ENCODE measurements around the gene LANCL2. TPM values are rescaled to one million over a fixed set of nuclear protein-coding genes. Genes with fewer than 3 reads are reported as not detected.

LANCL2 gene
- total and polyA plus RNA-seq, 4 experiments from 2014 or later: 4.4 to 7.0 (median 5.2) TPM

DNA sequence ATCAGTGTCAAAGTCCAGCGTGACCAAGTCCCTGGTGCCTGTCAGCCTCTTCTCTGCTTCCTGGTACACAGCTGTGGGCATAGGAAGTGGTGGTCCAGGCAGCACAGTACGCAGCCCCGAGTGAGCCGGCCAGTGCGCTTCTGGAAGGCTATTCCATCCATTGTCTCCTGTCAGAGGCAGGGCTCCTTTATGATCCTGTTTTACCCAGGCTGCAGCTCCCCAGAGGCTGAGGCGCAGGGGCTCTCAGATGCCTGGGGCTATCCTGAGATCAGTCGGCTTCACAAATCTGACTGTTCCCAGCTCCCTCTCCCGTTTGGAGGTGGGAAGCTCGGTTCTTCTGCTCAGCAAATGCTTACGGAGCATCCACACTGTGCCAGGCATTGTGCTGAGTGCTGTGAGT lies 70.3 kb downstream of the LANCL2 start:
- DNase-seq: no peak
- no peaks in the 10 kb centered on the region for H3K27me3 ChIP-seq (ENCODE audit: insufficient read depth, low read length)
- POLR2A ChIA-PET (ENCODE audit: partially characterized antibody): interaction anchor here (1.1 to 1.6 kb wide), 2 partner anchors 17 to 33 kb away, joined by 3 to 4 read pairs; no protein-coding TSS in a partner anchor
- peaks cover 48% of the 10 kb centered on the region for H3K4me1 ChIP-seq (ENCODE audit: insufficient read depth, low read length)
- peak overlapping the region in 4 of 7 donors; percentile 19 to 61 (median 32) for H3K27ac Mint-ChIP-seq
- H3K36me3 Mint-ChIP-seq: peaks cover 0 to 1% of the 10 kb centered on the region in 2 donors
- H3K9me3 ChIP-seq (ENCODE audit: control insufficient read depth in 1 of 2, low read length in 2 of 2): no peaks in the 10 kb centered on the region
- H3K36me3 ChIP-seq (ENCODE audit: insufficient read depth, low read length): no peaks in the 10 kb centered on the region
- no peak overlapping the region for H3K4me3 ChIP-seq (ENCODE audit: low read length in 2 of 2)
- H3K27me3 Mint-ChIP-seq: no peaks in the 10 kb centered on the region
- no peak overlapping the region for H3K27ac ChIP-seq (ENCODE audit: low read depth, low read length)
- CTCF ChIA-PET (ENCODE audit: partially characterized antibody): interaction anchor here (1.0 to 2.1 kb wide), 4 partner anchors 20 to 162 kb away, joined by 3 to 9 read pairs (median 6); no protein-coding TSS in a partner anchor
- peaks cover 34 to 60% (median 43%) of the 10 kb centered on the region in 4 donors for H3K4me1 Mint-ChIP-seq
- no peak overlapping the region for H3K4me3 Mint-ChIP-seq
- intact Hi-C loops (cut with micrococcal nuclease): no loop called here
- peaks cover 0 to 2% (median 0%) of the 10 kb centered on the region in 8 donors for H3K9me3 Mint-ChIP-seq

DNA sequence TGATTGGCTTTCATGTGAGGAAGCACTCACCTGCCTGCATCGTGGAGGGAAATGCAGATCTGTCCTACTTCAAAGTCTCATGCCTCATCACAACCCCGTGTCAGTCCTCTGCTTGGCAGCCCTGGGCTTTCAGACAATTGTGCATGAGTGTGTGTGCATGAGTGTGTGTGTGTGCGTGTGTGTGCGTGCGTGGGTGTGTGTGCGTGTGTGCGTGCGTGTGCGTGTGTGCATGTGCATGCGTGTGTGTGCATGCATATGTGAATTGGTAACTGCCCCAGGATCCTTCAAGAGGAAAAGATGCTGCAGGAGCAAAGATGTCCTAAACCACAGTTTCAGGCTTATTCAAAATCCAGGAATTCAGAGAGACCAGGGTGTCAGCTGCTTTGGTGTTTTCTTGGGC lies 71.3 kb downstream of the LANCL2 start:
- H3K9me3 ChIP-seq (ENCODE audit: control insufficient read depth in 1 of 2, low read length in 2 of 2): no peaks in the 10 kb centered on the region
- Mint-ChIP-seq H3K9me3 (peaks cover 0 to 2% (median 0%) of the 10 kb centered on the region in 8 donors), H3K4me3 (peak overlapping the region in 3 of 8 donors; percentile 47 to 71 (median 51)), H3K36me3 (peaks cover 0 to 1% of the 10 kb centered on the region in 2 donors), H3K27ac (peak overlapping the region in 4 of 7 donors; percentile 19 to 90 (median 58)), H3K27me3 (no peaks in the 10 kb centered on the region), H3K4me1 (peaks cover 35 to 62% (median 43%) of the 10 kb centered on the region in 4 donors)
- H3K27me3 ChIP-seq (ENCODE audit: insufficient read depth, low read length): no peaks in the 10 kb centered on the region
- POLR2A ChIA-PET (ENCODE audit: partially characterized antibody): interaction anchor here (1.1 kb wide), 1 partner anchor 32 kb away, joined by 3 read pairs; no protein-coding TSS in a partner anchor
- peaks cover 52% of the 10 kb centered on the region for H3K4me1 ChIP-seq (ENCODE audit: insufficient read depth, low read length)
- no peaks in the 10 kb centered on the region for H3K36me3 ChIP-seq (ENCODE audit: insufficient read depth, low read length)
- no peak for DNase-seq
- intact Hi-C loops (cut with micrococcal nuclease): no loop called here
- no peak overlapping the region for H3K27ac ChIP-seq (ENCODE audit: low read depth, low read length)
- CTCF ChIA-PET (ENCODE audit: partially characterized antibody): interaction anchor here (1.0 to 2.1 kb wide), 4 partner anchors 21 to 161 kb away, joined by 3 to 9 read pairs (median 6); no protein-coding TSS in a partner anchor
- H3K4me3 ChIP-seq (ENCODE audit: low read length in 2 of 2): no peak overlapping the region

DNA sequence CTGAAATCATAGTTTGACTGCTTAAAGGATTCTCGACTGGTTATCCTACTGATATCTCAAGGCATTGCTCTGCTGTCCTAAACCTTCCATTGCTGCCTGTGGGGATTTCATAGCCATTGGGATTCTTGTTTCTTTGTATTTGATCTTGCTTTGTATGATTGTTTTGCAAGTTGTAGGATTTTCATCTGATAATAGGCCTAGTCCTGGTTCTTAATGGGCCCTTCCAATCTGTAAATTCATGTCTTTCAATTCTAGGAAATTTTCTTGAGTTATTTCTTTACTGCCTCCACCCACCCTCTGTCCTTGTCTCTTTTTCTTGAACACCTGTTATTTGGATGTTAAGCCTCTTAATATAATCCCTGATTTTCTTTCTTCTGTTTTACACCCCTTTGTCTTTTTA lies 72.2 kb downstream of the LANCL2 start:
- peak overlapping the region in 5 of 7 donors; percentile 59 to 77 (median 69) for H3K27ac Mint-ChIP-seq
- ChIA-PET POLR2A (ENCODE audit: partially characterized antibody) (no interaction called here), CTCF (ENCODE audit: partially characterized antibody) (interaction anchor here (2.1 kb wide), 1 partner anchor 160 kb away, joined by 8 read pairs; no protein-coding TSS in a partner anchor)
- peaks cover 55% of the 10 kb centered on the region for H3K4me1 ChIP-seq (ENCODE audit: insufficient read depth, low read length)
- peaks cover 35 to 62% (median 47%) of the 10 kb centered on the region in 4 donors for H3K4me1 Mint-ChIP-seq
- DNase-seq: no peak
- H3K36me3 Mint-ChIP-seq: peaks cover 0 to 1% of the 10 kb centered on the region in 2 donors
- no peaks in the 10 kb centered on the region for H3K9me3 ChIP-seq (ENCODE audit: control insufficient read depth in 1 of 2, low read length in 2 of 2)
- H3K4me3 Mint-ChIP-seq: no peak overlapping the region
- no peak overlapping the region for H3K4me3 ChIP-seq (ENCODE audit: low read length in 2 of 2)
- peaks cover 0 to 2% (median 0%) of the 10 kb centered on the region in 8 donors for H3K9me3 Mint-ChIP-seq
- intact Hi-C loops (cut with micrococcal nuclease): no loop called here
- no peaks in the 10 kb centered on the region for H3K27me3 Mint-ChIP-seq
- no peak overlapping the region for H3K27ac ChIP-seq (ENCODE audit: low read depth, low read length)
- no peaks in the 10 kb centered on the region for H3K36me3 ChIP-seq (ENCODE audit: insufficient read depth, low read length)
- no peaks in the 10 kb centered on the region for H3K27me3 ChIP-seq (ENCODE audit: insufficient read depth, low read length)

DNA sequence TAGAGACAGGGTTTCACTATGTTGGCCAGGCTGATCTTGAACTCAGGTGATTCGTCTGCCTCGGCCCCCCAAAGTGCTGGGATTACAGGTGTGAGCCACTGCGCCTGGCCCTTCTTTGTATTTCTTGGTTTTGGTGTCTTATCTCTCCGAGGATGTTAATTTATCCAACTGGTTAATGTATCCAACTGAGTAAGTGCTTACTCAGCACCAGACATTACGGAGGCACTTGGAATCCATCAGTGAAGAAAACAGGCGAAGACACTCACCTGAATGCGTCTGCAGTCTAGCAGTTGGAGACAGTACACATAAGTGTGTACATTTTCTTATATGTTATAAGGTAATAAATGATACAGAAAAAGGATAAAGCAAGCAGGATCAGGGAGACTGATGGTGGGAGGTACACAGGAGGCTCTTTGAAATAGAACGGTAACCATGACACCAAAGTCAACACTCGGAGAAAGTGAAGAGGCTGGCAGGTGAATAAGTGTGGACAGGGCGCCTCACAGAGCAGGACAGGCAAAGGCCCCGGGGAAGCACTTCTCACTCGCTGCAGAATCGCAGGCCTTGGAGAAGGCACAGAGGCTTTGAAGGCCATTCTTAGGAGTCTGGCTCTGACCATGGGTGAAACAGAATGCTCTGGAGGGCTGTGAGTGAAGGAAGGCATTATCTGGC lies 73.1 kb downstream of the LANCL2 start:
- H3K9me3 ChIP-seq (ENCODE audit: control insufficient read depth in 1 of 2, low read length in 2 of 2): no peaks in the 10 kb centered on the region
- ChIA-PET CTCF (ENCODE audit: partially characterized antibody) (no interaction called here), POLR2A (ENCODE audit: partially characterized antibody) (no interaction called here)
- Mint-ChIP-seq H3K4me3 (peak overlapping the region in 3 of 8 donors; percentile 18 to 74 (median 60)), H3K4me1 (peaks cover 31 to 58% (median 44%) of the 10 kb centered on the region in 4 donors), H3K9me3 (peaks cover 0 to 2% (median 0%) of the 10 kb centered on the region in 8 donors), H3K27me3 (no peaks in the 10 kb centered on the region), H3K27ac (peak overlapping the region; percentile 27 to 87 (median 63)), H3K36me3 (peaks cover 0 to under 1% of the 10 kb centered on the region in 2 donors)
- no peaks in the 10 kb centered on the region for H3K27me3 ChIP-seq (ENCODE audit: insufficient read depth, low read length)
- H3K4me1 ChIP-seq (ENCODE audit: insufficient read depth, low read length): peaks cover 50% of the 10 kb centered on the region
- DNase-seq: no peak
- no peak overlapping the region for H3K27ac ChIP-seq (ENCODE audit: low read depth, low read length)
- intact Hi-C loops (cut with micrococcal nuclease): no loop called here
- no peak overlapping the region for H3K4me3 ChIP-seq (ENCODE audit: low read length in 2 of 2)
- no peaks in the 10 kb centered on the region for H3K36me3 ChIP-seq (ENCODE audit: insufficient read depth, low read length)

DNA sequence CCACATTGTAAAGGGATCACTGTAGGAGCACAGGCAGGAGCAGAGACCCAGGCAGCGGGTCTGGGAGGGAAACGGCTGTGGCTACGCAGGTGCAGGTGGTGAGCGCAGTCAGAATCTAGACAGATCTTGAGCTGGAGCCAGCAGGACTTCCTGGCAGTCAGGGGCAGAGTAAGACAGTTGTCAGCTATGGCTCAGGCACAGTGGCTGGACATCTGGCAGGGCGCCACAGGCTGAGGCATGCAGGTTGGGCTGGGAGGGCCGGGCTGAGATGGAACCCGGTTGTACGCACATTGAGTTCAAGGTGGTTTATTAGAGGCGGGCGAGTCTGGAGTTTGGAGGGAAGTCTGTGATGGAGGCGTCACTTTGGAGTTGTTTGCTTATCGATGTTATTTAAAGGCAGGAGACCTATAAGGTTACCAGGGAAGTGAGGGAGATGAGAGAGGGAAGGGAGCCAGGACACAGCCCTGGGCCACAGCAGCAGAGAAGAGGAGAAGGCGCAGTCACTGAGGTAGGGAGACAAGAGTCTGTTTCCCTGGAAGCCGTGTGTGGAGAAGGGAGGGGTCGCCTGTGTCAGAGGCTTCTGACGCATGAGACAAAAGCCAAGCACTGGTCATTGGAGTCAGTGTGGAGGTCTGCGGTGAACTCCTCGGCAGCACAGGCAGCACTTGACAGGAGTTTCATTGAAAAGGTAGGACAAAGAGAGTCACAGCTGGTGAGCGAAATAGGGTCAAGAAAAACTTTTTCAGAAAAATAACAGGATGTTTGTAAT lies 73.8 kb downstream of the LANCL2 start:
- intact Hi-C loops (cut with micrococcal nuclease): no loop called here

DNA sequence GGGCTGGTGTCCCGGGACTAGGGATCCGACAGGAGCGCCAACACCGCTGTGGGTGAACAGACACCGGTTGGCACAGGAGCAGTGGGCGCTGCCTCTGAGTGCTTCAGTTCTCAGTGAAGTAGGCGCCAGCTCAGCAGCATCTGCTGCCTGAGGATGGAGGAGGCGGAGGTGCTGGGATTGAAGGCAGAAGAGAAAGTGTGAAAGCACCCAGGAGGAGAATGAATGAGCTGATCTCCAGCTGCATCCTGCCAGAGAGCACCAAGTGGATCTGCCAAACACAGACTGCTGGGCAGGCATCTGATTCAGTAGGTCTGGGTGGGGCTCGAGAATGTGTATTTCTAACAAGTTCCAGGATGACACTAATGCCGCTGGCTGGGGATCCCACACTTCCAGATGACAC lies 74.5 kb downstream of the LANCL2 start:
- Histone ChIP-seq H3K27ac (ENCODE audit: low read depth, low read length) (no peak overlapping the region), H3K9me3 (ENCODE audit: control insufficient read depth in 1 of 2, low read length in 2 of 2) (no peaks in the 10 kb centered on the region), H3K36me3 (ENCODE audit: insufficient read depth, low read length) (no peaks in the 10 kb centered on the region), H3K27me3 (ENCODE audit: insufficient read depth, low read length) (no peaks in the 10 kb centered on the region), H3K4me1 (ENCODE audit: insufficient read depth, low read length) (peaks cover 45% of the 10 kb centered on the region), H3K4me3 (ENCODE audit: low read length in 2 of 2) (no peak overlapping the region)
- intact Hi-C loops (cut with micrococcal nuclease): no loop called here
- H3K27me3 Mint-ChIP-seq: no peaks in the 10 kb centered on the region
- H3K9me3 Mint-ChIP-seq: peaks cover 0 to 2% (median 0%) of the 10 kb centered on the region in 8 donors
- ChIA-PET CTCF (ENCODE audit: partially characterized antibody) (interaction anchor here (1.0 kb wide), 1 partner anchor 10 kb away, joined by 3 read pairs; no protein-coding TSS in a partner anchor), POLR2A (ENCODE audit: partially characterized antibody) (no interaction called here)
- H3K4me1 Mint-ChIP-seq: peaks cover 32 to 53% (median 44%) of the 10 kb centered on the region in 4 donors
- DNase-seq: no peak
- no peaks in the 10 kb centered on the region for H3K36me3 Mint-ChIP-seq
- H3K27ac Mint-ChIP-seq: peak overlapping the region in 6 of 7 donors; percentile 8 to 78 (median 59)
- H3K4me3 Mint-ChIP-seq: peak overlapping the region in 2 of 8 donors; percentile 57 to 74

More for the DNA sequence above, 73.8 kb downstream of the LANCL2 start:
- Mint-ChIP-seq H3K27ac (peak overlapping the region; percentile 27 to 87 (median 76)), H3K9me3 (peaks cover 0 to 2% (median 0%) of the 10 kb centered on the region in 8 donors), H3K4me1 (peaks cover 29 to 53% (median 42%) of the 10 kb centered on the region in 4 donors), H3K27me3 (no peaks in the 10 kb centered on the region), H3K36me3 (no peaks in the 10 kb centered on the region), H3K4me3 (peak overlapping the region in 4 of 8 donors; percentile 18 to 74 (median 56))
- H3K9me3 ChIP-seq (ENCODE audit: control insufficient read depth in 1 of 2, low read length in 2 of 2): no peaks in the 10 kb centered on the region
- H3K4me1 ChIP-seq (ENCODE audit: insufficient read depth, low read length): peaks cover 45% of the 10 kb centered on the region
- CTCF ChIA-PET (ENCODE audit: partially characterized antibody): interaction anchor here (1.0 kb wide), 1 partner anchor 10 kb away, joined by 3 read pairs; no protein-coding TSS in a partner anchor
- H3K36me3 ChIP-seq (ENCODE audit: insufficient read depth, low read length): no peaks in the 10 kb centered on the region
- H3K4me3 ChIP-seq (ENCODE audit: low read length in 2 of 2): no peak overlapping the region
- no peak for DNase-seq
- H3K27me3 ChIP-seq (ENCODE audit: insufficient read depth, low read length): no peaks in the 10 kb centered on the region
- POLR2A ChIA-PET (ENCODE audit: partially characterized antibody): no interaction called here
- no peak overlapping the region for H3K27ac ChIP-seq (ENCODE audit: low read depth, low read length)

All from CD4-positive, alpha-beta memory T cell (primary cell).